ENCODE measurements around the gene PRSS2.

PRSS2 gene

DNA sequence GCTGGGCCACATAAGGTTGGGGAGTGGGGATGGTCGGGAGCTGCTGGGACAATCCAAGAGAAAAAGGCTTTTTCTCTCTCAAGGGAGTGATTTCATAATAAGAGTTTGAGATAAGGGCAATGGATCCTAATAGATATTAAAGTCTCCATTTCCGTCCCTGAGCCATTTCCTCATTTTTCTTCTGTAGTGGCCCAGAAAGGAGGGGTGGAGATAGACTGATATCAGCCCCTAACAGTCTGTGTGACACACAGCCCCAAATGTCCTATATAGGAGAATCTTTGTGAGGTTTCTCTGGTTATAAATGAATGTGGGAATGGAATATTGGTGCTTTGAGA, 35.2 kb downstream of the PRSS2 start:
- POLR2A ChIA-PET, result interaction anchor here (0.8 kb wide), 1 partner anchor 23 kb away, joined by 3 read pairs; no protein-coding TSS in a partner anchor
- TF ChIP-seq, protein P1, sequence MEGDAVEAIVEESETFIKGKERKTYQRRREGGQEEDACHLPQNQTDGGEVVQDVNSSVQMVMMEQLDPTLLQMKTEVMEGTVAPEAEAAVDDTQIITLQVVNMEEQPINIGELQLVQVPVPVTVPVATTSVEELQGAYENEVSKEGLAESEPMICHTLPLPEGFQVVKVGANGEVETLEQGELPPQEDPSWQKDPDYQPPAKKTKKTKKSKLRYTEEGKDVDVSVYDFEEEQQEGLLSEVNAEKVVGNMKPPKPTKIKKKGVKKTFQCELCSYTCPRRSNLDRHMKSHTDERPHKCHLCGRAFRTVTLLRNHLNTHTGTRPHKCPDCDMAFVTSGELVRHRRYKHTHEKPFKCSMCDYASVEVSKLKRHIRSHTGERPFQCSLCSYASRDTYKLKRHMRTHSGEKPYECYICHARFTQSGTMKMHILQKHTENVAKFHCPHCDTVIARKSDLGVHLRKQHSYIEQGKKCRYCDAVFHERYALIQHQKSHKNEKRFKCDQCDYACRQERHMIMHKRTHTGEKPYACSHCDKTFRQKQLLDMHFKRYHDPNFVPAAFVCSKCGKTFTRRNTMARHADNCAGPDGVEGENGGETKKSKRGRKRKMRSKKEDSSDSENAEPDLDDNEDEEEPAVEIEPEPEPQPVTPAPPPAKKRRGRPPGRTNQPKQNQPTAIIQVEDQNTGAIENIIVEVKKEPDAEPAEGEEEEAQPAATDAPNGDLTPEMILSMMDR (IDR thresholded peaks at IDR 0.05; ENCODE audit: control extremely low read depth, extremely low read depth, low read depth, missing control alignments), result no peak
- CTCF ChIA-PET, result interaction anchor here (10.1 to 10.9 kb wide), 3 partner anchors 12 to 173 kb away, joined by 142 to 316 read pairs (median 191); no protein-coding TSS in a partner anchor
- no peak for DNase-seq (ENCODE audit: extremely low spot score)

DNA sequence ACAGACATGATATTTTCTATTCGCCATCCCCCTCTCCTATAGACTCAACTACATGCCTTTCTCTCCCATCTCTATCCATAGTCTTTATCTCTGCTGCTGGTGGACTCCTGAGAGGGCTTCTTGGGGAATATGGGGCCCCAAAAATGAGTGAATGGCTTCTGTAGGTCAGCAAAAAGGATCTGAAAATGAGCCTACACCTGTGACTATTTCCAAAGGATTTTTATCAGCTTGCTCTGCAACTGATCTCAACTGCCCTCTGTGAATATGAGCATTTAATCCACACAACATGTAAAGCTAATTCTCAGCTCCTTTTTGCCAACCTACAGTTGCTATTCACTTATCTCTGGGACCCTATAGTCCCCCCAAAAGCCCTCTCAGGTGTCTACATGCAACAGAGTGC, 36.2 kb downstream of the PRSS2 start:
- CTCF ChIA-PET, result interaction anchor here (1.0 to 10.9 kb wide), 8 partner anchors 13 to 219 kb away, joined by 3 to 316 read pairs (median 40); no protein-coding TSS in a partner anchor
- no peak for DNase-seq (ENCODE audit: extremely low spot score)
- POLR2A ChIA-PET, result interaction anchor here (1.0 kb wide), 1 partner anchor 175 kb away, joined by 3 read pairs; no protein-coding TSS in a partner anchor
- TF ChIP-seq, protein P1 (IDR thresholded peaks at IDR 0.05; ENCODE audit: control extremely low read depth, extremely low read depth, low read depth, missing control alignments), result no peak

DNA sequence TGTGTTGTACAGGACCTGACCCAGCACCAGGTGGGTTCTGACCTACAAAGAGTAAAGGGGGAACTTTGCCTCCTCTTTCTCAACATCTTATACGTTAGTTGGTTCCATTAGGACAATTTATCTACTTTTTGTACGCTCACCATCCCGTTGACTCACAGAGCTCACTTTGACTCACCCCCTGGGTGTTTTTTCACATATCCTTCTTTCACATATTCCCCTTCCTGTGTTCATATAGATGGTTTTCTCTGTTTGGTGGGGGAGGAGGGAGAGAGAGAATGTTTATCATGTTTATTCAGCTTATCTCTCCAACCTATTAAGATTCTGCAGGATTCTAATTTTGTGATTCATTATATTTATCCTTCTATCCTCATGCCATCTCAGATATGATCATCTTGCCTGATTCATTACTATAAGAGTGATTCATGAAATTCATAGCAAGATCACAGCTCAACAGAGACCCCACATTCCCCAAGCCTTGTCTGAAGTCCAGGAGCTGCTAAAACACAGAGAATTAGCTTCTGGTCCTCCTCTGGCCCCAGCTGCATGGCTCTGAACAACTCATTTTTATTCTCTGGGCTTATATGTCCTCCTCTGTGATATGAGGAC, 37.2 kb downstream of the PRSS2 start:
- POLR2A ChIA-PET, result interaction anchor here (0.6 to 1.9 kb wide), 7 partner anchors 10 to 592 kb away, joined by 3 to 21 read pairs (median 3); no protein-coding TSS in a partner anchor
- DNase-seq (ENCODE audit: extremely low spot score), result no peak
- TF ChIP-seq, protein P1 (IDR thresholded peaks at IDR 0.05; ENCODE audit: control extremely low read depth, extremely low read depth, low read depth, missing control alignments), result no peak

DNA sequence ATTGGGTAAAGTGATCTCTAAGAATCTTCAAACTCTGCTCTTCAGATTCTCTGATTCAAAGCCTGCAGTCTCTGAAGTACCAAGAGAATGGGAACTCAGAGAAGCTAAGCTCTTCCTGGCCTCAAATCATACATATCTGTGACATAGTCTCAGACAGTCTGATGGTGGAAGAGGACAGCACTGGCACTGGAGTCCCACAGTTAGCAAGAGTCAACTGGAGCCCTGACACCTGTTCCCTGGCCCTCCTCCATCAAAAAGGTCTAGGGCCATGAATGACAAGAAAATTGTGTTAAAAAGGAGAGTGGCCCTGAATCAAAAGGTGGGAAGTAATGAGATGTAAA, 37.7 kb downstream of the PRSS2 start:
- ChIA-PET CTCF (interaction anchor here (0.9 to 10.9 kb wide), 15 partner anchors 11 to 432 kb away, joined by 3 to 316 read pairs (median 7); partner anchors contain the start of gene EPHB6), POLR2A (interaction anchor here (0.6 to 1.9 kb wide), 7 partner anchors 10 to 225 kb away, joined by 3 to 21 read pairs (median 3); no protein-coding TSS in a partner anchor)
- DNase-seq (ENCODE audit: extremely low spot score), result no peak
- TF ChIP-seq, protein P1 (IDR thresholded peaks at IDR 0.05; ENCODE audit: control extremely low read depth, extremely low read depth, low read depth, missing control alignments), result no peak

More for the DNA sequence above, 37.2 kb downstream of the PRSS2 start:
- CTCF ChIA-PET, result interaction anchor here (0.8 to 10.9 kb wide), 17 partner anchors 12 to 433 kb away, joined by 3 to 316 read pairs (median 5); partner anchors contain the start of gene EPHB6

DNA sequence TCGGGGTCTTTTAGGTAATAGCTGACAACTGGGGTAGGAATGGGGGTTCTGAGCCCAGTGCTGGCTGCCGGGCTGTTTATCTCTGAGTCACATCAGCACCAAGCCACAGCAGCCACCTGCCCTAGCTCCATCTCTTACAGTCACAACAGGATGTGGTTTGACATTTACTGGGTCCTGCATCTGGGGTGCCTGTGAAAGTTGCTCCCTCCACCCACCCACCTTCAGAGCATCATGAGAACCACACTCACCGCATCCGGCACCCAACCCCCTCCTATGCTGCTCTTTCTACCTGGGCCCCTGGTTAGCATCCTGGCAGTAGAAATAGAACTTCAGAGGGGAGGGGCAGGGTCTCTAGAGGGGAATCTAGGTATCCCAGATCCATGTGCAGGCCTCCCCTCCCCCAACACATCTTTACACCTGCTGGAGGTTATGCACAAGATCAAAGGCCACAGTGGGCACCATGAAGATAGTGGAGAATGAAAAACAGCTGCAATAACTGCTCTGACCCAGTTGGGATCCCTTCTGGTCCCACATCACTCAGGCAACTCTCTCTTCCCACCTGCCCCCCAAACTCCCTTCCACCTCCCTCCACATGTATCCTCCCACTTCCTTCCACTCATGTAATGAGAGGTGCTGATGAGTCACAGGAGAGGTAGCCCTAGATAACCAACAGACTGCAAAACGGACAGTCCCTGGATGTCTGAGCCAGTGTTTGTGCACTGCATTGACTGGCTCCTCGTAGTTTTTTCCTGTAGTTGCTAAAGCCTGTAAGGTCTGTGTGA, 38.2 kb downstream of the PRSS2 start:
- ChIA-PET POLR2A (interaction anchor here (0.6 to 1.9 kb wide), 8 partner anchors 9 to 226 kb away, joined by 3 to 21 read pairs (median 4); no protein-coding TSS in a partner anchor), CTCF (interaction anchor here (0.9 to 10.9 kb wide), 17 partner anchors 11 to 432 kb away, joined by 3 to 316 read pairs (median 8); partner anchors contain the start of gene EPHB6)
- TF ChIP-seq, protein P1 (IDR thresholded peaks at IDR 0.05; ENCODE audit: control extremely low read depth, extremely low read depth, low read depth, missing control alignments), result no peak
- DNase-seq (ENCODE audit: extremely low spot score), result peak; percentile 78

DNA sequence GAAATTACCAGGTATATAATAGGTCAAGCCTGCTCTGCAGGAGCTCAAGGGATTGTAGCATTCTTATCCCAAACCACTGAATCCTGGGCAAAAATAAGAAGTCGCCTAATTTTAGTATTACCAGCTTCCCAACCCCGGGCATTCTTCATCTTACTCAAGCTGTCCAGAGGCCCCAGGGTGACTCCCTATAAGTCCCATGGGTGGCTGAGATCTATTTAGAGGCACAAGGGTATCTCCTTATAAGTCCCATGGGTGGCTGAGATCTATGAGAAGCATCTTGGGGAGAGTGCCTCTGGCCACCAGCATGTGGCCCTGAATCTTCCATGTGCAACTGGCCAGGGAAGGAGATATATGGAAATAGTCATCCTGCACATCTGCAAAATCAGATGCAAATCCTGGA, 38.9 kb downstream of the PRSS2 start:
- no peak for DNase-seq (ENCODE audit: extremely low spot score)
- ChIA-PET CTCF (interaction anchor here (0.9 to 10.9 kb wide), 17 partner anchors 10 to 431 kb away, joined by 3 to 316 read pairs (median 15); partner anchors contain the start of gene EPHB6), POLR2A (interaction anchor here (0.5 to 1.5 kb wide), 4 partner anchors 21 to 25 kb away, joined by 3 to 10 read pairs (median 7); no protein-coding TSS in a partner anchor)
- TF ChIP-seq, protein P1 (IDR thresholded peaks at IDR 0.05; ENCODE audit: control extremely low read depth, extremely low read depth, low read depth, missing control alignments), result no peak
